GM18502 (cell line): ENCODE results near the gene SLC1A1.

Source experiments
- ATAC-seq: cut with Tn5 transposase; IDR thresholded peaks from one replicate; pipeline ENCODE4 v1.9.1; 2021; ENCODE audit warnings: mild to moderate bottlenecking; ENCODE audit not compliant: unreplicated experiment, poor library complexity

Gene SLC1A1

DNA sequence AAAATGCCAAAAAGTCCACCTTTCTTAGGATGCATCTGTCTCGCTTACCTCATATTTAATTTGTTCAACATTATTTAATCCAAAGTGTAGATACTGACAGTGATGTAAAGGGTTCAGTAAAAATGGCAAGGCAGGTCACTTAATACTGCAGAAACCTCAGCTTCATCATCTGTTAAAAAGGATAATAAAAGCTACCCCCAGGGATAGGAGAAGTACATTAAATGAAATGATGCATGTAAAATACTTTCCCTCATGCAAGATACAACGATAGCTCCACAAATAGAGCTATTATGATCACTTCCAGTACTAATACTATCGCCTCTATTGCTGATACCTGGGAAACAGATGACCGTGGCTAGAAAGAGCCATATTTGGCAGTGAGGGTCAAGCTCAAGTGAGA lies 82.9 kb downstream of the SLC1A1 start:
- ATAC-seq = no peak

- ATAC-seq = no peak
These were observed 83.5 kb downstream of the SLC1A1 start for GRCh38 chr9:4573634-4574389.

DNA sequence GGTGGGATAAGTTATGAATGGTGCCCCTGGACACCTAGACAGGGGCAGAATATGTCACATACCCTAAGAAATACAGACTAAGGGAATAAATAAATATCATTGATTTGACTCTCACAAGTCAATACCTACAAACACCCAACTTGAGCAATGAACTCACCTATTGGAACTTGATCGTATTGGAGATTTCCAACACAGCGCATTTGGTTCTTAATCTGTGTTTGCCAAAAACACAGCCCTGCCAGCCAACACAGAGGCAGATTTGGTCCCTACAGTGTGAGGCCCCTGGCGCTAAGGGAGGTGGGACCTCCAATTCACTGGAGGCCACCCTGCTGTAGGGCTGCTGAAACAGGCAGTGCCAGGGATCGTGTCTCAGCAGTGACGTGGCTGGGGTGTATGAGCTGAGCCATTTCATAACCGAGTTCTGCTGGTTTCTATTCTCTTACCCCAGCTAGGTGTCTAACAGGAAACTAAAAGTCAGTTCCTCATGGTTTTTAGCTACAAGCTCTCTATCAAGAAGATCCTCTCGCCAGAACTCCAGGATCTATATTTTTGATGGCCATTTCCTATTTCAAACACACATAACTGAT lies 84.5 kb downstream of the SLC1A1 start:
- ATAC-seq = no peak

DNA sequence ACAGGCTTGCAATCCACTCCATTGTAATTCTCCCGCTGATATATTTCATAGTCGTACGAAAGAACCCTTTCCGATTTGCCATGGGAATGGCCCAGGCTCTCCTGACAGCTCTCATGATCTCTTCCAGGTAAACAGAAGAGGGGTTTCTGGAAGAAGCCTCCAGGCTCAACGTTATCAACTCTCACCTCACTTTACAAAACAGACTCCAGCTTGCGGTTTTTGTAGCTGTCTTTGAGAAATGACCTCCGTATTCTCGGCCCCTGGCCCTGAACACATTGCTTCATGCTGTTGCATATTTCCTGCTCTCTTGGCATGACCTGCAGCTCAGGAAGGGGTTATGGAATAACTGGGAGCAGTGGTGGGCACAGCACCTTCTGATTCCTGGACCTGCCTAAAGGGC lies 85.7 kb downstream of the SLC1A1 start:
- ATAC-seq = no peak

DNA sequence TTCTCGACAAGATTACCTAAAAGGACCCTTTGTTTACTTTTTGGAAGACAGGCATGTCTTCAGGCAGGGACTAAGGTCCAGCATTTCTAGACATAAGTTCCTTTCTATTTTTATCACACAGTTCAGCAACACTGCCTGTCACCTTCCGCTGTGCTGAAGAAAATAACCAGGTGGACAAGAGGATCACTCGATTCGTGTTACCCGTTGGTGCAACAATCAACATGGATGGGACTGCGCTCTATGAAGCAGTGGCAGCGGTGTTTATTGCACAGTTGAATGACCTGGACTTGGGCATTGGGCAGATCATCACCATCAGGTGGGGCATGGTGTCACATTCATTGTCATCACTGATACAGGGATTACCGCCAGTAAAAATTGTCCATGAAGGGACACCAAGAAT lies 86.2 kb downstream of the SLC1A1 start:
- no peak for ATAC-seq

DNA sequence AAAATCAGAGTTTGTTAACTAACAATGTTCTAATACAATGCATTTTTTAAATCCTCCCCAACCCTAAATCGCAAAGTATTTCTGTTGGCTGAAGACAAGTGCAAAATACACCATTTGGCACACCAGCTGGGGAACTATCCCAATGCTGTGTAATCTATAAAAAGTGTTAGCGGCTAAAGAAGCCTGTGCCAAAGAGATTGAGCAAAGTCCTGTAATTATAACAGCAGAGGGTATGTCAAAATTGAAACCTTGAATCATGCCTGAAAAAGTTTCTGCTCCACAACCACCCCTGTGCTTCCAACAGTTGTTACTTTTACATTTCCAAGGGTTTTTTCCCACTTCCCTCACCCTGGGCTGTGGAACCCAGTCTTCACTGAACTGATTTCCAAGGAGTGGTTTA lies 88.7 kb downstream of the SLC1A1 start:
- ATAC-seq = no peak

DNA sequence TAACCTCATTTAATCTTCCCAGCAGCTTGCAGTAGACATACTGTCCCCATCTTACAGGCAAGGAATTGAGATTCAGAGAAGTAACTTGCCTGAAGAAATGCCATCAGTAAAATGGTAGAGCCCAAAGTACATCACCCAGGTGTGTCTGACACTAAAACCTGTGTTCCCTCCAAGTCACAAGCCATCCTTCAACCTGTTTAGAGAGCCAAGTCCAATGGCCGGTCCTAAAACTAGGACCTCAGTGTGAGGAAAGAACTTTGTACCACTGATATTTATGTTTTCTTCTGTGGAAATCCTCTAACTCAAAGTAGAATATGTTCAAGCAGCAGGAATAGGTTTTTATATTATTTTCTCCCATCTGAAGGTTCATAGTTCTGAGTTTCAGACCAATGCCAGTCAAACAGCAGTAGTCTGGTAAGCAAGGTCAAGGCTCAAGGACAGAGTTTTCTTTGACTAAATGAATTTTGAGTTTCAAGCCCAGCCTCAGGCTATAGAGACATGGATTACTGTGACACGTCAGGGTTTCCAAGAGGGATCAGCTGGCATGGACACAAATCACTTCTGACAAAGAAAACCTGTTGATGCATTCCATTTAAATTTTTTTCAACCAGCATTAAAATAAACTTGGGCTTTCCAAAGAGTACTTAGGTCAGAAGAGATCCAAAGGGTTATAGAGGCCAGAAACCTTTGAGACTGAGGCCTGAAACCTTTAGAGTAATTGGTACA lies 90.9 kb downstream of the SLC1A1 start:
- ATAC-seq = no peak

- no peak for ATAC-seq
These were observed 91.7 kb downstream of the SLC1A1 start for GRCh38 chr9:4581861-4582565.

DNA sequence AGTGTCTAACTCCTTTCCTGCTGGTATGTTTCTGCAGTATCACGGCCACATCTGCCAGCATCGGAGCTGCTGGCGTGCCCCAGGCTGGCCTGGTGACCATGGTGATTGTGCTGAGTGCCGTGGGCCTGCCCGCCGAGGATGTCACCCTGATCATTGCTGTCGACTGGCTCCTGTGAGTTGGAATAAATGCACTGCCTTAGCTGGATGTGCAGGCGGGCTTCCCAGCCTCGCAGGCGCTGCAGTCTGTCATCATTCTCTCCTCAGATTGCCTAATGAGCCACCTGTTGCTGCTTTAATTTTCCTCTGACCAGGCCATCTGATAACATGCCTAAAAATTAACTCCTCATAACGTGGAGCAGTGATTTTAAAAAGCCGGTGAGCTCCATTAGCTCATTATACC lies 92.7 kb downstream of the SLC1A1 start:
- ATAC-seq = no peak

- no peak for ATAC-seq
These were observed 94.4 kb downstream of the SLC1A1 start for GRCh38 chr9:4584636-4585035.

DNA sequence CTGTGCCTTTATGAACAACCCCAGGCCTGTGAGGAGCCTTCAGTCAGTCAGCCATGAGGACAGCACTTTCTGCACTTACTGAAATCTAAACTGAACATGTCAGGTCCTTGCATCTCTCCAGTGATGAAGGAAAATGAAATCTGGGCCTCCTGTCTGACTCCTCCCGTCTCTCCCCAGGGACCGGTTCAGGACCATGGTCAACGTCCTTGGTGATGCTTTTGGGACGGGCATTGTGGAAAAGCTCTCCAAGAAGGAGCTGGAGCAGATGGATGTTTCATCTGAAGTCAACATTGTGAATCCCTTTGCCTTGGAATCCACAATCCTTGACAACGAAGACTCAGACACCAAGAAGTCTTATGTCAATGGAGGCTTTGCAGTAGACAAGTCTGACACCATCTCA lies 94.9 kb downstream of the SLC1A1 start:
- no peak for ATAC-seq

DNA sequence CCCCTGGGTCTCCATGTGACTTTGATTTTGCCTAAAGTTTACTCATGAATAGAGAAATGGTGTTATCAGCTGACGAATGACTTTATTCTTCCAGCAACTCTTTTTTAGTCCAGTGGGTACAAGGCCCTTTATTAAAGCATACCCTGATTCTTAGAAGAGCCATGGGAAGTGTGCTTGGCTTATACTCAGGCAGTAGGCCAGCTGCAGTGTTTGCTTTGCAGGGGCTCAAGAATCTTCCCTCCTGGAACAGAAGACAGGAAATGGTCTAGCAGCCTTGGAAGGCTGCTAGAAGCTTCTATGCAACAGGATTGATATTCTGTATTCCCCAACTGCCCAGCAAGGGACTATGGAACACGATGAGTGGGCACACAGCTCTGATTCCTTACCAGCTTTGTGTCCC lies 98.5 kb downstream of the SLC1A1 start:
- no peak for ATAC-seq

GRCh38 chr9:4590430-4591122 lies 100.3 kb downstream of the SLC1A1 start:
- no peak for ATAC-seq

DNA sequence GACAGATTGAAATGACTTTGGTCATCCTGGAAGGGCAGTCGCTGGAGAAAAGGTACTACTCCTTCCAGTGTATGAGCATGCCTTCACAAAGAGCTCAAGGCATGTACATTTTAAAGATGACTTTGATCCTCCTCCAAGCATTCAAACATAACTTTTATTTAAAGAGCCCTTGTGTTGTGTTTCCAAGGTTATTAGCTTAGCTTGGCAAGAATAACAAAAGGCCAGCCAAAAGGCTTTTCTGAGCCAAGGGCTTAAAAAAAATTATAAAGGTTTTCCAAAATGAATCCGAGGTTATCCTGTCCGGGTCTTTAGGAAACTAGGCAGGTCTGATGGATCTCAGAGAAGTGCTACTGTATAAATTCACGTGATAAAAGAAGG lies 100.8 kb downstream of the SLC1A1 start:
- no peak for ATAC-seq

GRCh38 chr9:4592295-4592694 lies 102.0 kb downstream of the SLC1A1 start:
- ATAC-seq = no peak

DNA sequence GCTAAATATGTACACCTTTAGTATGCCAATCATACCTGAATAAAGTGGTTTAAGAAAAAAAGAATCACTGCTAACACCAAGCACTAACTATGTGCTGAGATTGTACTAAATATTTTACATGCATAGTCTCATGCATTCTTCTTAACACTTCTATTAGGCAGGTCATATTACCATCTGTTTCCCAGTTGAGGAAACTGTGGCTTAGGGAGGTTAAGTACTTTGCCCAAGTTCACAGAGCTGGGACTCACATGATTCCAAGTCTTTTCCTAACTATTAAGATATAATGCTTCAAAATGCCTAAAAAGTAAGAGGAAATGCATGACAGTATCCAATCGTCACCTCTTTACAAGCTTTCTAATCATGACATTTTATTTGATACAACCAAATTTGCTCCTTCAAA lies 102.6 kb downstream of the SLC1A1 start:
- no peak for ATAC-seq

GRCh38 chr9:4594545-4594944 lies 104.3 kb downstream of the SLC1A1 start:
- no peak for ATAC-seq

- no peak for ATAC-seq
These were observed 104.7 kb downstream of the SLC1A1 start for GRCh38 chr9:4594994-4595393.

DNA sequence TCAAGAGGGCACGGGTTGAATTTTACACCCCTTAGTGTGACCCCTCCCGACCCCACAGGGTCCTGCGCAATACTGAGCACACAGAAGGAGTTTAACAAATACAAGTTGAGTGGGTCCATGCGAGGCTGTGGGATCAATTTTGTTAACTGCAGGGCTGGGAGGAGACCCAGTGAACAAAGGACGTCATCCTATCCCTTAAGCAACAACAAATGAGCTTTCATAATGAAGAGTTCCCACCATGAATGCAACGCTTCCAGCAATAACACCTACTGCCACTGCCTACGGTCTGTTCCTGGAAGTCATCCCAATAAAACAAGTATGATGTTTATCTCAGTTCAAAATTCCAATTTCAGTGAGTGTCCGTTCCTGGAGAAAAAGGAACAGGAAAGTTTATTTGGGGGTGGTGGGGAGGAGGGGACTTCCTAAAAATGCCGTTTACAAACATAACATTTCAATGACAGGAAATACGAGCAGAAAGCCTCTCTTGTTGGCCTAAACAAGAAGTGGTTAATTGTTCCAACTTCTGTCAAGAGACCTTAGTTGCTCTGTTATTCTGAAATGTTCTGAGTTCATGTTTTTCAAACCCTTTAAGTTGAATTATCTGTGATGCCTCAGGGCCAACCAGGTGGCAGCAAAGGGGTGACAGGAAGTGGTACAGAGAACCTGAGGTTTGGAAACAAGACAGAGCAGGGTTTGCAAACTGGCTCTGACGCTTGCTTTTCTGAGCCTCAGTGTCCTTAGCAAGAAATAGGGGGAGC lies 106.1 kb downstream of the SLC1A1 start:
- ATAC-seq = peak; percentile 74

DNA sequence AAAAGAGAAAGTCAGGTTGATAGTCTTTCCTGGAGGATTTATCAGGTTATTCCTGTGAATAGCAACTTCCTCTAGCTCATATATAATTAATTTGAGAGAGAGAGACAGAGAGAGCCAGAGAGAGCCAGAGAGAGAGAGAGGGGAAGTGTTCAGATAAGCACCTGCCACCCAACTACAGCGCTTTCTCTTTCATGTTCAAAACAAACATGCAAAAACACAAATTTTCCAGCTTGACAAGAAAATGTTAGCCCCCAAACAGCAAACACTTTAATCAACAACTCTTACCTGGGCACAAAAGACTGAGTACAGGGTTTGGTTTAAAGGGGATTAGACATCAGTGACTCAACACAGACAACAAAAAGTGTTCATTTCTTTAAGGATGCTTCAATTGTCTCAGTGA lies 110.1 kb downstream of the SLC1A1 start:
- ATAC-seq = no peak
